ENCODE results near the gene KAT2B.

KAT2B gene

DNA sequence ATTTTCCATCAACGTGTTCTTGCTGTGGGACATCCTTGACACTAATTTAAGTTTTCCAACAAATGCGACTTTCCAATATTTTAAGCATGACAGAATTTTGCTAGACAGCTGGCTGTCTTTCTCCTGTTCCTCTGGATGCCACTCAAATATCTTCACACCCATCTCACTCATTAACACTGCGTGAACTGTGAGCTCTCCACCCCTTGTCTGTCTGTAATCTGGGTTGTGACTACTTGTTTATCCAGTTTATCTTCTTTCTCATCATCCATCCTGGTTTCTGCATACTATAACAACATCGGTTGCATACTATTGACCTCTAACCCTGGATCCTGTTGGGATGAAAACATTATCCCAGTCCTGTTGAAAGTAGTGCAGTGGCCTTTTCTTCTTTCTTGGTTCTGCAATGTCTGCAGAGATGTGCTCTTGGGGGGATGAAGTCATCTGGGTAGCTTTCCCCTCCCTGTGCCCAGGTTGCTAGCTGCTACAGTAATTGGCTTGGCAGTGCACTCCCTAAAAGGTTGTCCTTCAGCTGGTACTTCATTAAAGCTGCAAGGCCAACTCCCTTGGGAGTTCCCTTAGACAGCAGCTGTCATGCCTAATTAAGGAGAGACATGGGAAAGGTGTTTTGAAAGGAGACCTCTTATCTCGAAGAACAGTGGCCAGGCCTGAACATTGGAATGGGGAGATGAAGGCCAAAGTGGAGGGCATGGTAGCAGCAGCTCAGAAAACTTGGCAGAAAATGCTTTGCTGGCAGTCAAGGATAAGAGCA, 24.7 kb downstream of the KAT2B start:
- no peak for DNase-seq (ENCODE audit: low read depth in 2 of 2, low spot score in 1 of 2)

DNA sequence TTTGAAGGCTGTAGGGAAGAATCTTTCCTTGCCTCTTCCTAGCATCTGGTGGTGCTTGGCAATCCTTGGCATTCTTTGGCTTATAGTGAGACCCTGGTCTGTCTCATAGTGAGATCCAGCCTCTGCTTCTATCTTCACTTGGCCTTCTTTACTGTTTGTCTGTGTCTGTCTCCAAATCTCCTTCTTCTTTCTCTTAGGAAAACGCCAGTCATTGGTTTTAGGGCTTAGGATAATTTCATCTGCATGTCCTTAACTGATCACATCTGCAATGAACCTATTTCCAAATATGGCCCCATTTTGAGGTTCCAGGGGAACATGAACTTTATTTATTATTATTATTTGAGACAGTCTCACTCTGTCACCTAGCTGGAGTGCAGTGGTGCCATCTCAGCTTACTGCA, 25.8 kb downstream of the KAT2B start:
- DNase-seq (ENCODE audit: low read depth in 2 of 2, low spot score in 1 of 2), result no peak

DNA sequence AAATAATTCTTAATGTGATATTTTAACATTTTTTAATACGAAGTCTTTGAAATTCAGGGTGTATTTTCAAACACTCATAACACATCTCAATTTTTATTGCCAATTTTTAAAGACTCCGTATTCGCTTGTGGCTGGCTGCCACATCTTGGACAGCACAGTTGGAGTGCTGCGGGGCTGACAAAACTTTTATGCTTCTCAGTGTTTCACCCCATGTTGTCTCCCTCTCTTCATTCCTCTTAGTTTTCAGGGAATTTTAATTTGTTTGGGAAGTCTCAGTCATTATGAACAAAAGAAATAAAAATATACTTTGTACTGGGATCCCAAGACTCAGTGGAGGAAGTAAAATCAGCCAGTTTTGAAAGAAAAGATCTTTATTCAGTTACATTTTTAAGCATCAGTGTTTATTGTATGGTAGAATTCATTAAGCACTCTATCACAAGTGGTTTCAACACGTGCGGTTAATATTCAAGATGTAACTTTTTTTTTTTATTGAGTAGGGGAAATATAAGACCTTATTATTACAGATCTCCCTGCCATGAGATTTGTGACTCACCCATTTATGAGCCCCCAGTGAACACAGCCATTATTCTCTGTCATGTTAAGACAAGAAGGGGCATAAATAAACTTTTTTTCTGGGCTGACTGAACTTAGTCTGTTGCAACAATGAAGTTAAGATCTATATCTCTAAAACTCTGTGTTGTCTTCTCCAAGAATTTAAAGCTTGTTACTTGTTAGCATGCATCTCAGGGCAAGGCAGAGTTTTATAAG, 26.8 kb downstream of the KAT2B start:
- DNase-seq (ENCODE audit: low read depth in 2 of 2, low spot score in 1 of 2), result no peak

- DNase-seq (ENCODE audit: low read depth in 2 of 2, low spot score in 1 of 2), result no peak
Observed at GRCh38 chr3:20068512-20069177, 28.4 kb downstream of the KAT2B start.

GRCh38 chr3:20069178-20069532, 28.9 kb downstream of the KAT2B start:
- DNase-seq (ENCODE audit: low read depth in 2 of 2, low spot score in 1 of 2), result no peak

DNA sequence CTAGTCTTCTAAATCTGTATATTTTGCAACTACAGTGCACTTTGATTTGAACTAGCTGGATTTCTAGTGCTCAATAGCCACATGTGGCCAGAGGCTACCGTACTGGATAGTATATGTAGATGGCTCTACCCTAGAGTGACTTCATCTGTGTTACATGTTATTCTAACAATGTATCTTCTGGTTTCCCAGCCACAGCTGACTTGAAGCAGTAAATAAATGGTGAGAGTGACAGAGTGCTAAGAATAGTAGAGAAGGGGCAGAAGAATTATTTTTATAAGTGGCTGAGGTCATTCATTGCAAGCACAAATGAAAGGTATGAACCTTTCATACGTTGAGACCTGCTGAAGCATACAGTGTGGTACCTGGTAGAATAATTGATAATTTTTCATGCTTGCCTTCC, 30.9 kb downstream of the KAT2B start:
- DNase-seq (ENCODE audit: low read depth in 2 of 2, low spot score in 1 of 2), result no peak

- no peak for DNase-seq (ENCODE audit: low read depth in 2 of 2, low spot score in 1 of 2)
Observed at GRCh38 chr3:20072422-20072821, 32.2 kb downstream of the KAT2B start.

DNA sequence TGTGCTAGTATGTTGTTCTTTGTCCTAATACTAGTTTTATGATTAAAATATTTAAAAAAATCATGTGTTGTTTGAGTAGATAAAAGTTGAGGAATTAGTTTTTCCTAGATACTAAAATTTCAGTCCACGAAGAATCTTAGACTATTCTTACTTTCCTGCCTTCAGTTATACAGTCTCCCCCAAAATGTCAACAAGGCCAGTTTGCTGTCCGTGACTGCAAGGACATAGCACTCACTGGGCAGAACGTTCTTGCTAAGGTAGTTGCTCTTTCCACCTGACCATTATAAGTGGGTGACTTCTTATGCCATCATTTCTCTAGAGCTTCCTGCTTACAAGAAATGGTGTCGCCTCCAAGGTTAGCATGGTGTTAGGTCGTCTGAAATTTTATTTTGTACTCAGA, 32.8 kb downstream of the KAT2B start:
- DNase-seq (ENCODE audit: low read depth in 2 of 2, low spot score in 1 of 2), result no peak

GRCh38 chr3:20073683-20074082, 33.4 kb downstream of the KAT2B start:
- DNase-seq (ENCODE audit: low read depth in 2 of 2, low spot score in 1 of 2), result no peak

DNA sequence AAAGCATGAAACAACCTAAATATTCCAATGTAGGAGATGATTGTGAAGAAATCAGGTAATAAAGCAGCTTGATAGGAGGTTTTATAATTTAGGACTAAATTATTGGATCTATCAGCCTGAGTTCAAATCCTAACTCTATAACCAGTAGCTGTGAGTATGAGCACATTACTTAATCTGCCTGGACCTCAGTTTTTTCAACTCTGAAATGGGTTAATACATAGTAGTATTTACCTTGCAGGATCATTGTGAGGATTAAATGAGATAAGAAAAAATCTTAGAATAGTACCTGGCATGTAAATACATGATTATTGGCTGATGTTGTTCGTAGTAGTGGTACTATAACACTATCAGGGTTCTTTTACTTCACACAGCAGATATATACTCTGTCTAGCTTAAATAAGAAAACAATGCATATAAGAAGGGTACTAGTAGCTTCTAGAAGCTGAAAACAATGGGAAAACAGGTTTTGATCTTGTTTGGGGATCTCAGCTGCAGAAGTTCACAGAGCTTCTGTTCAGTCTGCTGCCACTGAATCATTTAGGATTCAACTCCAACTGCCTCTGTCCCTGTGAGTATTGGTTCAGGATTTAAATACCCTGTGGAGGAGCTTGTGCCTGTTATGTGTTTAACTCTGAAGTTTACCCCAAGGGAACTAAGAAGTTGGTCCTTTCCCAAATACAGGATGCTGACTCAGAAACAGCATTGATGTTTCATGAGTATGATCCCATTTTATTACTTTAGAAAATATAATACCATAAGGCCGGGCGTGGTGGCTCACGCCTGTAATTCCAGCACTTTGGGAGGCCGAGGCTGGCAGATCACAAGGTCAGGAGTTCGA, 34.2 kb downstream of the KAT2B start:
- no peak for DNase-seq (ENCODE audit: low read depth in 2 of 2, low spot score in 1 of 2)

DNA sequence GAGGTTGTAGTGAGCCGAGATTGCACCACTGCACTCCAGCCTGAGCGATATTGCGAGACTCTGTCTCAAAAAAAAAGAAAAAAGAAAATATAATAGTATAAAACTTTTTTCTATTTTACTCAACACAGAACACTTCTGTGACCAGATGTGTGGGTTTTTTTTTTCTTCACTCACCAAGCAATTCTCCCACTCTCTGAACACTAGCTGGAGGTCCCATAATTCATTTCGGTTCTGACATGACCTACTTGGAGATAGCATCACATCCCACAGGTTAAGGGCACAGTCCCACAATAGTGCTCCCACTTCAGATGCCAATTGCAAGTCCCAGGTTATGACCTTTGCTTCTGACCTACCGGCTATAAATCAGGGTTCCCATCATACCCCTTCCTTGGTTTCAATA, 35.0 kb downstream of the KAT2B start:
- DNase-seq (ENCODE audit: low read depth in 2 of 2, low spot score in 1 of 2), result no peak

GRCh38 chr3:20076296-20076997, 36.2 kb downstream of the KAT2B start:
- no peak for DNase-seq (ENCODE audit: low read depth in 2 of 2, low spot score in 1 of 2)

DNA sequence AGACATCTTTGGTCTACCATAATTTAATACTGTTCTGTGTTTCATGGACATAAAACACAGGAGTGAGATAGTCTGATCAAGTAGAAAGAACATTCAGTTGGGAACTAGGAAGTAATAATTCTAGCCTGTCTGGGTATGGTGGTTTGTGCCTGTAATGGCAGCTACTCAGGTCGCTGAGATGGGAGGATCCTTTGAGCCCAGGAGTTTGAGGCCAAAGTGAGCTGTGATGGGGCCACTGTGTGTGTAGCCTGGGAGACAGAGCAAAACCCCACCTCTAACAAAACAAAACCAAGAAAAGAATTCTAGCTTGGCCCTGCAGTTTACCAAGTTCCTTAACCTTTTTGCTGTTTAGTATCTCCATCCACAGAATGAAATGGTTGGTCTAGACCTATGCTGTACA, 36.8 kb downstream of the KAT2B start:
- DNase-seq (ENCODE audit: low read depth in 2 of 2, low spot score in 1 of 2), result no peak

- DNase-seq (ENCODE audit: low read depth in 2 of 2, low spot score in 1 of 2), result no peak
Observed at GRCh38 chr3:20078194-20078714, 38.0 kb downstream of the KAT2B start.

GRCh38 chr3:20079621-20080020, 39.4 kb downstream of the KAT2B start:
- DNase-seq (ENCODE audit: low read depth in 2 of 2, low spot score in 1 of 2), result no peak

DNA sequence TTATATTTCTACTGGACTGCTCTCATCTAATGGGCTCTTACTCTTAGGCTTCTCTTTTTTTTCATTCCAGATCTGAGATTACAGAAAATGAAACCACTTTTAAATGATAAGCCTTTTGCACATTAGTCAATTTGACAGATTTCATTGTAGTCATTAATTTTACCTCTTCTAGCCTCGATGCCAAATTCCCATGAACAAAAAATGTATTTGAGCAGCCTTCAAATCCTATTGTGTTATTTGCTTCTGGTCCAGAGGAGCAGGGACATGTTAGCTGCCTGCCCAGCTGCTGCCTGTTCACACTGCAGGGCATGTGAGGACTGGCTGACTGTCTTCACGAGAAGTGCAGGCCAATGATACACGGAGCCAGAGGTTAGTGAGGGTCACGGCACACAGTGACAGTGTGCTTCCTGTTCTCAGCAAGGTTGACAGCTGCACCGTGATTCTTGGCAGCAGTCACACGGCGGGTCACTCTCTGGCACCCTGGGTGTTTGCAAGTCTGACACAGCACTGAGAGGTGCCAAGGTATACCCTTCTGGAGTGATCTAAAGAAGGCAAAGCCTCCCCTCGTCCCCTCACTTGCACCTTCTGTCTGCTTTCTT, 40.8 kb downstream of the KAT2B start:
- peak in 1 of 2 donors; percentile 8 for DNase-seq (ENCODE audit: low read depth in 2 of 2, low spot score in 1 of 2)

DNA sequence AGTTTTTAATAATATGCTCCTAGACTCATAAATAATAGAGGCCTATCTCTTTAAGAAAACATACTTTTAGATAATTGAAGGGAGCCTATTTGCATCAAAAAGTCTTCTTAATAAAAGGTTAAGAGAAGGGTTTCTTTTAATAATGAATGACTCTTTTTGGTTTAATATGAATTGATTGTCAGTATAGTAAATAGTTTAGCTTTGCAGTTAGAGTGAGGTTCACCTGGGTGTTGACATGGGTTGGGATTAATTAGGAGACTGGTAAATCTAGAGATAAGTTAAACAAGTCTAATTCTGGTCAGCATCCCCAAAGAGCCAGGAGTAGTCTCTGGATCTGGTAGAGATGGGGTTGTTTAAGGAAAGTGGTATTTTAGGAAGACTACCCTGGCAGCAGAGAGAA, 43.0 kb downstream of the KAT2B start:
- no peak for DNase-seq (ENCODE audit: low read depth in 2 of 2, low spot score in 1 of 2)

GRCh38 chr3:20083953-20084352, 43.7 kb downstream of the KAT2B start:
- DNase-seq (ENCODE audit: low read depth in 2 of 2, low spot score in 1 of 2), result no peak

- DNase-seq (ENCODE audit: low read depth in 2 of 2, low spot score in 1 of 2), result no peak
Observed at GRCh38 chr3:20091331-20092047, 51.2 kb downstream of the KAT2B start.

All from stimulated activated CD8-positive, alpha-beta memory T cell treated with anti-CD3 and anti-CD28 coated beads, Interleukin-4, amount 100 ng/mL, for 1 hour (primary cell).